ENCODE data around the gene SPINK4.
A peak's percentile ranks its signal among the peaks of the same experiment; 100 is the strongest.

The SPINK4 gene

GRCh38 chr9:33263131-33264002 is 23.4 kb downstream of the SPINK4 start:
- DNase-seq, result no peak

GRCh38 chr9:33264003-33264472 is 24.1 kb downstream of the SPINK4 start:
- DNase-seq, result peak; percentile 80

GRCh38 chr9:33264473-33265177 is 24.7 kb downstream of the SPINK4 start, which contains the start of the genes BAG1 and CHMP5:
TSS of gene BAG1 (minus strand) at chr9:33264708.
TSS of gene CHMP5 (plus strand) at chr9:33265049. CDS start at chr9:33265079, 30 bp downstream.
- DNase-seq, result peak; percentile 100

- no peak for DNase-seq
Observed at GRCh38 chr9:33265211-33265865, 25.4 kb downstream of the SPINK4 start.

- no peak for DNase-seq
Observed at GRCh38 chr9:33267151-33267767, 27.3 kb downstream of the SPINK4 start.

- DNase-seq, result no peak
Observed at GRCh38 chr9:33270146-33270545, 30.2 kb downstream of the SPINK4 start.

GRCh38 chr9:33272061-33272460 is 32.1 kb downstream of the SPINK4 start:
- no peak for DNase-seq

GRCh38 chr9:33273266-33273971 is 33.5 kb downstream of the SPINK4 start:
- no peak for DNase-seq

GRCh38 chr9:33273972-33274328 is 34.0 kb downstream of the SPINK4 start:
- DNase-seq, result no peak

GRCh38 chr9:33277484-33277883 is 37.5 kb downstream of the SPINK4 start:
- DNase-seq, result no peak

GRCh38 chr9:33285502-33285901 is 45.5 kb downstream of the SPINK4 start:
- no peak for DNase-seq

GRCh38 chr9:33287087-33287490 is 47.1 kb downstream of the SPINK4 start:
- DNase-seq, result peak; percentile 70

- no peak for DNase-seq
Observed at GRCh38 chr9:33288235-33288634, 48.3 kb downstream of the SPINK4 start.

- no peak for DNase-seq
Observed at GRCh38 chr9:33288828-33289483, 49.0 kb downstream of the SPINK4 start.

- DNase-seq, result peak; percentile 70
Observed at GRCh38 chr9:33289496-33289895, 49.5 kb downstream of the SPINK4 start.

- DNase-seq, result no peak
Observed at GRCh38 chr9:33289936-33290246, 49.9 kb downstream of the SPINK4 start.

- DNase-seq, result peak; percentile 100
Observed at GRCh38 chr9:33290247-33291030, 50.5 kb downstream of the SPINK4 start, which contains the start of gene NFX1. TSS of gene NFX1 (plus strand) at chr9:33290516. CDS start at chr9:33290573, 57 bp downstream.

- no peak for DNase-seq
Observed at GRCh38 chr9:33291031-33291397, 51.0 kb downstream of the SPINK4 start.

GRCh38 chr9:33291901-33292300 is 51.9 kb downstream of the SPINK4 start:
- DNase-seq, result no peak

GRCh38 chr9:33293782-33294181 is 53.8 kb downstream of the SPINK4 start:
- DNase-seq, result no peak
